Psoas muscle (tissue), 8 donors: Measurements from ENCODE around the gene PIPOX. TPM values are rescaled to one million over a fixed set of nuclear protein-coding genes. Genes with fewer than 3 reads are reported as not detected.
A peak's percentile ranks its signal among the peaks of the same experiment; 100 is the strongest.

Source experiments
- ATAC-seq, 4 donors: fragments of 200-7000 bp; cut with Tn5 transposase; one replicate each; pipeline ENCODE4 v1.9.1; 2020; ENCODE audit warnings: moderate library complexity in 3 of 4, mild to moderate bottlenecking in 2 of 4
- DNase-seq, 2 donors: peaks; one replicate each; pipeline ENCODE4 v3.0.0-alpha.2; 2020
- H3K27ac ChIP-seq: fragments of 200-600 bp; one replicate; pipeline ENCODE4 v1.8.0; 2022
- H3K27me3 ChIP-seq, 3 donors: fragments of 200-600 bp in 1 of 3; one replicate each; pipeline versions ENCODE4 v1.6.1 to v1.8.0; 2013 to 2022; ENCODE audit warnings: low read length in 2 of 3, mild to moderate bottlenecking in 2 of 3, moderate library complexity in 1 of 3; ENCODE audit not compliant: insufficient read depth in 3 of 3
- H3K36me3 ChIP-seq, 2 donors: fragments of 200-600 bp in 1 of 2; one replicate each; pipeline versions ENCODE4 v1.6.1 to v1.8.0; 2013 to 2022; ENCODE audit warnings: low read depth in 1 of 2, mild to moderate bottlenecking in 1 of 2, moderate library complexity in 1 of 2; ENCODE audit not compliant: insufficient read depth in 1 of 2
- H3K4me1 ChIP-seq: fragments of 200-600 bp; one replicate; pipeline ENCODE4 v1.8.0; 2022
- H3K4me3 ChIP-seq: fragments of 200-600 bp; one replicate; pipeline ENCODE4 v1.8.0; 2022; ENCODE audit warnings: mild to moderate bottlenecking
- H3K9me3 ChIP-seq: fragments of 200-600 bp; one replicate; pipeline ENCODE4 v1.8.0; 2022
- CTCF ChIP-seq: fragments of 200-600 bp; IDR thresholded peaks from one replicate; pipeline ENCODE4 v1.8.0; 2022; ENCODE audit warnings: antibody characterized with exemption
- WGBS, 3 donors: extraction: QIAGEN DNeasy Blood & Tissue Kit; methylation state at CpG; one replicate each; pipeline versions ENCODE4 v1.1.6 to v1.1.7; 2013; 5-methylcytosine and 5-hydroxymethylcytosine counted together
- intact Hi-C, 2 donors: fragments of 100-400 bp; cut with DNase I; formaldehyde crosslinking; loops; one replicate each; pipeline versions ENCODE4 v1.11.0 to v1.14.2; 2022
- polyA plus RNA-seq, 3 donors: library from polyadenylated mRNA; stranded (reverse); fragments of 200-250 nt; gene quantifications; one replicate each; pipeline ENCODE4 v1.2.3, GENCODE V29; 2013
- total RNA-seq, 4 donors: library from RNA; stranded (reverse); fragmentation: NEBNext Ultra II Directional in 2 of 4; extraction: Animal tissue kit (Norgen Biotek cat#: 25700) in 2 of 4; gene quantifications; one replicate each; pipeline versions ENCODE4 v1.2.1 to v1.2.4, GENCODE V29; 2021 to 2023
- donor health status: healthy with polysubstance abuse.
- donor health status: DM: no; HTN: no; CAD: no; lungs with moderate emphysema.
- donor health status: Bipolar disorder and iron deficiency.
- donor health status: healthy.
- donor health status: DM: yes; HTN: yes; CAD: no.
- donor health status: DM: no; HTN: no; CAD: no.
- donor health status: DM: no; HTN: no; CAD: no.
- donor health status: DM: yes; HTN: yes; CAD: no.

Gene PIPOX
- total and polyA plus RNA-seq, 7 donors, result 0.17 to 3.6 (median 0.63) TPM; not detected in 1

GRCh38 chr17:29005936-29006511, 36.9 kb upstream of the PIPOX start, which contains the start of gene SEZ6:
SEZ6 (minus strand) TSS chr17:29006033; CDS start chr17:29005869, 164 bp downstream.
- H3K36me3 ChIP-seq, result no peaks in the 10 kb centered on the region
- WGBS, 3 donors, result 4 to 5% (median 4%) methylated on average over 26 to 43 of the region's 43 CpGs
- peak; percentile 81 to 91 (median 90) for ATAC-seq
- H3K27ac ChIP-seq, result no peak within 1 kb of the TSS
- H3K4me1 ChIP-seq, result no peaks in the 10 kb centered on the region
- no peak within 1 kb of the TSS for H3K4me3 ChIP-seq
- intact Hi-C loops, result no loop called here
- H3K9me3 ChIP-seq, result no peaks in the 10 kb centered on the region
- peak; percentile 77 to 83 for DNase-seq
- TF ChIP-seq CTCF, result peak; percentile 20
- peaks cover 2 to 54% (median 10%) of the 10 kb centered on the region in 3 donors for H3K27me3 ChIP-seq

GRCh38 chr17:29007456-29007855, 35.5 kb upstream of the PIPOX start:
- TF ChIP-seq CTCF, result no peak
- WGBS, 3 donors, result 5 to 10% (median 8%) methylated on average over 2 of the region's 2 CpGs
- intact Hi-C loops, result no loop called here
- Histone ChIP-seq H3K4me3 (no peak overlapping the region), H3K36me3 (no peaks in the 10 kb centered on the region), H3K4me1 (no peaks in the 10 kb centered on the region), H3K27ac (no peak overlapping the region), H3K27me3 (peaks cover 2 to 54% (median 10%) of the 10 kb centered on the region in 3 donors), H3K9me3 (no peaks in the 10 kb centered on the region)
- no peak for ATAC-seq
- DNase-seq, result no peak

- WGBS, 3 donors, result 29 to 48% (median 45%) methylated on average over 2 of the region's 2 CpGs
- Histone ChIP-seq H3K27ac (no peak overlapping the region), H3K4me1 (no peaks in the 10 kb centered on the region), H3K4me3 (no peak overlapping the region), H3K9me3 (no peaks in the 10 kb centered on the region), H3K36me3 (no peaks in the 10 kb centered on the region), H3K27me3 (peaks cover 2 to 54% (median 10%) of the 10 kb centered on the region in 3 donors)
- peak in 1 of 4 donors; percentile 41 for ATAC-seq
- no peak for TF ChIP-seq CTCF
- DNase-seq, result no peak
- intact Hi-C loops, result no loop called here
These were observed 35.0 kb upstream of the PIPOX start for GRCh38 chr17:29007860-29008455.

GRCh38 chr17:29008591-29008990, 34.4 kb upstream of the PIPOX start:
- Histone ChIP-seq H3K27me3 (peaks cover 2 to 49% (median 10%) of the 10 kb centered on the region in 3 donors), H3K27ac (no peak overlapping the region), H3K4me1 (no peaks in the 10 kb centered on the region), H3K4me3 (no peak overlapping the region), H3K9me3 (no peaks in the 10 kb centered on the region), H3K36me3 (no peaks in the 10 kb centered on the region)
- WGBS, 3 donors, result 68 to 76% (median 74%) methylated on average over 3 of the region's 3 CpGs
- DNase-seq, result no peak
- TF ChIP-seq CTCF, result no peak
- no peak for ATAC-seq
- intact Hi-C loops, result no loop called here
